NB4 (cell line): Measurements from ENCODE around the gene CYP26B1.

ENCODE experiments used
- DNase-seq: peaks from one replicate; pipeline ENCODE4 v3.0.0; 2010; ENCODE audit warnings: low read depth
- H3K4me3 ChIP-seq: one replicate; pipeline ENCODE4 v1.5.1; 2011; ENCODE audit warnings: mild to moderate bottlenecking, low read depth, low read length, moderate library complexity
- MAX ChIP-seq: IDR thresholded peaks from 2 replicates; pipeline ENCODE4 v1.6.1; 2011; ENCODE audit warnings: low read depth, low read length
- MYC ChIP-seq: IDR thresholded peaks from 2 replicates; pipeline ENCODE4 v1.6.1; 2011; ENCODE audit warnings: low read depth, low read length
- POLR2A ChIP-seq: IDR thresholded peaks from 2 replicates; pipeline ENCODE4 v1.6.1; 2011; ENCODE audit warnings: mild to moderate bottlenecking; ENCODE audit not compliant: insufficient read length; ENCODE audit errors: extremely low read depth
- TF ChIP-seq, protein P1 (sequence below): IDR thresholded peaks from one replicate; pipeline ENCODE4 v1.5.1; 2012; ENCODE audit warnings: low read depth, low read length

The CYP26B1 gene

DNA sequence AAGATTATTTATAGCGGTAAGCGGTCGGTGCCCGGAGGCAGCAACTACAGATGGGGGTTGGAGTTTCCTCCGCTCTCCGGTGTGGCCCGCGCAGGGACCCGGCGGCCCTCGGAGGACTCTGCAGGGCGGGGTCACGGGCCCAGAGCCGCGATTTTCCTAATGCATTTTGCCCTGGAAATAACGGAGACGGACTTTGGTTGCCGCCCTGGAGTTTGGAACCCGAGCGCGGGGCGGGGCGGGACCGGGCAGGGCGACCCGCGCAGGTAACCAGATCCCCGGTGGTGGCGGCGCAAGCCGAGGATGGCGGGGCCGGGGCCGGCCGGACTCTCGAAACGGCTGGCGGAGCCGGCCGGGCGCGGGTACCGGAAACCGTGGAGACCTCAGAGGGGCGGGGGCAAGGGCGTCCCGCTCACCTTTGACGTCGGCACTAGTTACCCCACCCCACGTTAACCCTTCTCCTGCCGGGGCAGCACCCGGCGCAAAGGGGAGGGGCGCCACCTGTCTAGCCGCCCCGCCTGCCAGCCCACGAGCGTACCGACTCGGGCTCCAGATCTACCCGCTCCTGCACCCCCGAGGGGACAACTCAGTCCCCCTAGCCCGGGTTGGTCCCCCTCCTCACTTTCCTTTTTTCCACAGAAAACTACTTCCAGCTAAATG lies 2.9 kb downstream of the CYP26B1 start:
- no peak overlapping the region for H3K4me3 ChIP-seq
- TF ChIP-seq MYC = no peak
- TF ChIP-seq, protein P1, sequence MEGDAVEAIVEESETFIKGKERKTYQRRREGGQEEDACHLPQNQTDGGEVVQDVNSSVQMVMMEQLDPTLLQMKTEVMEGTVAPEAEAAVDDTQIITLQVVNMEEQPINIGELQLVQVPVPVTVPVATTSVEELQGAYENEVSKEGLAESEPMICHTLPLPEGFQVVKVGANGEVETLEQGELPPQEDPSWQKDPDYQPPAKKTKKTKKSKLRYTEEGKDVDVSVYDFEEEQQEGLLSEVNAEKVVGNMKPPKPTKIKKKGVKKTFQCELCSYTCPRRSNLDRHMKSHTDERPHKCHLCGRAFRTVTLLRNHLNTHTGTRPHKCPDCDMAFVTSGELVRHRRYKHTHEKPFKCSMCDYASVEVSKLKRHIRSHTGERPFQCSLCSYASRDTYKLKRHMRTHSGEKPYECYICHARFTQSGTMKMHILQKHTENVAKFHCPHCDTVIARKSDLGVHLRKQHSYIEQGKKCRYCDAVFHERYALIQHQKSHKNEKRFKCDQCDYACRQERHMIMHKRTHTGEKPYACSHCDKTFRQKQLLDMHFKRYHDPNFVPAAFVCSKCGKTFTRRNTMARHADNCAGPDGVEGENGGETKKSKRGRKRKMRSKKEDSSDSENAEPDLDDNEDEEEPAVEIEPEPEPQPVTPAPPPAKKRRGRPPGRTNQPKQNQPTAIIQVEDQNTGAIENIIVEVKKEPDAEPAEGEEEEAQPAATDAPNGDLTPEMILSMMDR = no peak
- TF ChIP-seq MAX = no peak
- TF ChIP-seq POLR2A = no peak
- no peak for DNase-seq

DNA sequence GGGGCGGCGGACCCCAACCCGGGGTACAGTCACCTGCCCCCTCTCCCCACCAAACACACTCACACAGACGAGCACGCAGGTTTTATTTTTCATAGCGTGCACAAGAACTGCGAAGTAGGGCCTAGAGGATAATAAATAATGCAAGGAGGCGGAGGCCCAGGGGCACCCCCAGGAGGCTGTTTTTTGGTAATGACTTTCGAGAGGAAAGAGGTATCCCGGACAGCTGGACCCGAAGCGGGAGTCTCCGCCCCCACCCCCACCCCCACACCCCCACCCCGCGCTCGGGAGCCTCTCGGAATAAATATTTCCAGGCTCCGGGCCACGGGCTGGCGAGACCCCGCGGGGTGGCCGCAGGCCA lies 3.4 kb downstream of the CYP26B1 start:
- H3K4me3 ChIP-seq = no peak overlapping the region
- no peak for DNase-seq
- TF ChIP-seq POLR2A = no peak

GRCh38 chr2:72143441-72144273 lies 4.0 kb downstream of the CYP26B1 start:
- TF ChIP-seq, protein P1 = no peak
- TF ChIP-seq MYC (no peak), MAX (no peak)
- no peak for DNase-seq
- no peak overlapping the region for H3K4me3 ChIP-seq

- DNase-seq = peak; percentile 37
- no peak overlapping the region for H3K4me3 ChIP-seq
- TF ChIP-seq MYC = no peak
- TF ChIP-seq, protein P1 = no peak
These were observed 4.9 kb downstream of the CYP26B1 start for GRCh38 chr2:72142570-72143440.

DNA sequence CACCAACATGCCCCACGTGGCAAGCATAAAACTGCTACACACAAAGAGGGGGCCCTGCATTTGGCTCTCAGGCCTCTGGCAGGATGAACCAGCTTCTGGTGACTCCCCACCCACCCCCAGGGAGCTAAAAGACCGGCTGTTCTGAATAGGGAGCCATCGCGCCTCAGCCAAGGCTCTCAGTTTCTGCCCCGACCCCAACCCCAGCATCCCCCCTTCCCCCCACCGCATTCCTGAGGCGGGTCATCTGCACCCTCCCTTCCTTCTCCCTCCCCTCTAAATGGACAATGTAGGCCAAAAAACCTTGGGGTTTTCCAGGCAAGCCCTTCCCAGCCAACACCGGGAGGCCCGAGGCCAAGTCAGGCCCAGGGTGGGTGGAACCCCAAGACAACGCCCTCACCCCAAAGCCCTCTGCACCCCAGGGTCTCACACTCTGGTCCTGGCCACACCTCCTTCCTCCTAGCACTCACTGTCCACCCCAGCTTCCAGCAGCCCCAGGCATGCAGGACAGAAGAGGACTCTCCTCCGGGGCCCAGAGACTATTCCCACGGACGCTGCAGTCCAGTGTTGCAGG lies 5.7 kb downstream of the CYP26B1 start:
- TF ChIP-seq MAX (no peak), POLR2A (no peak), MYC (no peak)
- TF ChIP-seq, protein P1 = no peak
- no peak overlapping the region for H3K4me3 ChIP-seq
- no peak for DNase-seq

- DNase-seq = no peak
- no peak overlapping the region for H3K4me3 ChIP-seq
- TF ChIP-seq POLR2A (no peak), MYC (no peak), MAX (no peak)
- TF ChIP-seq, protein P1 = no peak
These were observed 6.5 kb downstream of the CYP26B1 start for GRCh38 chr2:72141032-72141645.
